ENCODE data around the gene MAGI1. TPM values are rescaled to one million over a fixed set of nuclear protein-coding genes. Genes with fewer than 3 reads are reported as not detected.

MAGI1 gene
- total and polyA plus RNA-seq, 4 donors, result 9.9 to 88.1 (median 24.6) TPM

DNA sequence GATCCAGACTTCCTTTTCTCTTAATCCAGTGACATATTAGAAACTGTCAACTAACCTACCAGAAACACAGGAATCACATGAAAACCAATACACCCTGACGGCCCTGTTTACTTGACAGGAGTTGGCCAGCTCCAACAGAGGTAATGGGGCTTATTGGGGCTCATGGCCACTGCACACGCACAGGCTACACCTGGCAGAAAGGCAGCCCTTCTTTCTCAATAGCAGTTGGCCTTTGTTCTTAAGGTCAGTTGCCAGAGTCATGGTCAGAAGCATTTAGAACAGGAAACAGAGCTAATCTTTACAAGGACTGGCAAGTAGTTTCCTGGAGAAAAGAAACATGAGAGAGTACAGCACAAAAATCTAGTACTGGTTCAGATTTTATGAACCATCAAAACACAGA is 181.8 kb downstream of the MAGI1 start:
- Histone ChIP-seq H3K27me3 (ENCODE audit: control insufficient read depth in 3 of 3, insufficient read depth in 3 of 3, low read length in 2 of 3) (no peaks in the 10 kb centered on the region), H3K27ac (ENCODE audit: low read depth in 1 of 2, low read length in 1 of 2) (peak overlapping the region in 1 of 2 donors; percentile 41), H3K4me3 (no peak overlapping the region), H3K9ac (ENCODE audit: insufficient read depth in 1 of 2, low read length in 2 of 2) (no peak overlapping the region), H3K36me3 (ENCODE audit: control insufficient read depth in 4 of 4, insufficient read depth in 4 of 4, low read length in 4 of 4) (no peaks in the 10 kb centered on the region), H3K9me3 (ENCODE audit: control insufficient read depth in 4 of 4, insufficient read depth in 3 of 4, low read length in 3 of 4) (no peaks in the 10 kb centered on the region), H3K4me1 (ENCODE audit: control insufficient read depth in 5 of 5, insufficient read depth in 5 of 5, low read length in 5 of 5) (peaks cover 0 to 11% (median 4%) of the 10 kb centered on the region in 5 donors)
- WGBS, 2 donors, result 57 to 79% methylated on average over 2 of the region's 2 CpGs
- TF ChIP-seq, protein P1, sequence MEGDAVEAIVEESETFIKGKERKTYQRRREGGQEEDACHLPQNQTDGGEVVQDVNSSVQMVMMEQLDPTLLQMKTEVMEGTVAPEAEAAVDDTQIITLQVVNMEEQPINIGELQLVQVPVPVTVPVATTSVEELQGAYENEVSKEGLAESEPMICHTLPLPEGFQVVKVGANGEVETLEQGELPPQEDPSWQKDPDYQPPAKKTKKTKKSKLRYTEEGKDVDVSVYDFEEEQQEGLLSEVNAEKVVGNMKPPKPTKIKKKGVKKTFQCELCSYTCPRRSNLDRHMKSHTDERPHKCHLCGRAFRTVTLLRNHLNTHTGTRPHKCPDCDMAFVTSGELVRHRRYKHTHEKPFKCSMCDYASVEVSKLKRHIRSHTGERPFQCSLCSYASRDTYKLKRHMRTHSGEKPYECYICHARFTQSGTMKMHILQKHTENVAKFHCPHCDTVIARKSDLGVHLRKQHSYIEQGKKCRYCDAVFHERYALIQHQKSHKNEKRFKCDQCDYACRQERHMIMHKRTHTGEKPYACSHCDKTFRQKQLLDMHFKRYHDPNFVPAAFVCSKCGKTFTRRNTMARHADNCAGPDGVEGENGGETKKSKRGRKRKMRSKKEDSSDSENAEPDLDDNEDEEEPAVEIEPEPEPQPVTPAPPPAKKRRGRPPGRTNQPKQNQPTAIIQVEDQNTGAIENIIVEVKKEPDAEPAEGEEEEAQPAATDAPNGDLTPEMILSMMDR (IDR thresholded peaks at IDR 0.05; ENCODE audit: control extremely low read depth, extremely low read depth), result no peak
- ATAC-seq (ENCODE audit: insufficient read depth, low FRiP score) (no peak), DNase-seq (no peak)

- TF ChIP-seq, protein P1 (IDR thresholded peaks at IDR 0.05; ENCODE audit: control extremely low read depth, extremely low read depth), result no peak
- Histone ChIP-seq H3K9ac (ENCODE audit: insufficient read depth in 1 of 2, low read length in 2 of 2) (no peak overlapping the region), H3K4me1 (ENCODE audit: control insufficient read depth in 5 of 5, insufficient read depth in 5 of 5, low read length in 5 of 5) (peaks cover 0 to 9% (median 0%) of the 10 kb centered on the region in 5 donors)
These were observed 183.2 kb downstream of the MAGI1 start for GRCh38 chr3:65855370-65856100.

DNA sequence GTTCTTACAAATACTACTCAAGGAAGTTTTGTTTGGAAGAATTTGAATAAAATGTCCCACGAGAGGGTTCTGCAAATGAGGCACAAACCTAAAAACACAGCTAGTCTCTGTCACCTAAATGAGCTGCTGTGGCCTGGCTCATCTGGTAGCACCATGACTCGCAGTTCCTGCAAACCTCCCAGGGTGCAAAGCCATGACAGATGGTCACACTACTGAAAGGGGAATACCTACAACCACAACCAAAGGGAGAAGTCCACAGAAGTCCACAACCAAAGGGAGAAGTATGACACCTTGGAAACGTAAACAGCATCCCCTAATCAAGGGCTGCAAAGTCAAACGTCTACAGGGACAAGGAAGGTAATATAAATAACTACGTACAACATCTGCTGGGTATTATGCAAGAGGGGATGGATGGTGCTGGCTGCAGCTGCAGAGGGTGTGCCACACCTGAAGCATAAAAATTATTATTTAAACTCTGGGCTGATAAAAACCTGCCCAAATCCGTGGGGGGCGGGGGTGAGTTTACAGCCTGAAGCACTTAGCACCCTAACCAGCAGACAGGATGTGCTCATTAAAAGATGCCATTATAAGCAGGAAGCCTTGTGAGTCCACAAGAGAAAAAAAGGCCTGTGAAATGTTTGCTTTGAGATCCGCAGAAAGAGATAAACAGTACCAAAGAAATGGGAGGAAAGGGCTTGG is 184.0 kb downstream of the MAGI1 start:
- Histone ChIP-seq H3K36me3 (ENCODE audit: control insufficient read depth in 4 of 4, insufficient read depth in 4 of 4, low read length in 4 of 4) (no peaks in the 10 kb centered on the region), H3K4me3 (no peak overlapping the region), H3K9ac (ENCODE audit: insufficient read depth in 1 of 2, low read length in 2 of 2) (no peak overlapping the region), H3K9me3 (ENCODE audit: control insufficient read depth in 4 of 4, insufficient read depth in 3 of 4, low read length in 3 of 4) (no peaks in the 10 kb centered on the region), H3K4me1 (ENCODE audit: control insufficient read depth in 5 of 5, insufficient read depth in 5 of 5, low read length in 5 of 5) (peaks cover 0 to 13% (median 0%) of the 10 kb centered on the region in 5 donors), H3K27me3 (ENCODE audit: control insufficient read depth in 3 of 3, insufficient read depth in 3 of 3, low read length in 2 of 3) (no peaks in the 10 kb centered on the region), H3K27ac (ENCODE audit: low read depth in 1 of 2, low read length in 1 of 2) (no peak overlapping the region)
- TF ChIP-seq, protein P1 (IDR thresholded peaks at IDR 0.05; ENCODE audit: control extremely low read depth, extremely low read depth), result no peak
- DNase-seq, result no peak
- ATAC-seq (ENCODE audit: insufficient read depth, low FRiP score), result no peak
- 52 to 64% methylated on average over 8 of the region's 8 CpGs for WGBS, 2 donors

More at GRCh38 chr3:65855370-65856100, 183.2 kb downstream of the MAGI1 start:
- H3K4me3 ChIP-seq, result no peak overlapping the region
- 88 to 95% methylated on average over 3 to 4 of the region's 4 CpGs for WGBS, 2 donors
- ATAC-seq (ENCODE audit: insufficient read depth, low FRiP score) (no peak), DNase-seq (no peak)
- H3K9me3 ChIP-seq (ENCODE audit: control insufficient read depth in 4 of 4, insufficient read depth in 3 of 4, low read length in 3 of 4), result no peaks in the 10 kb centered on the region
- no peaks in the 10 kb centered on the region for H3K27me3 ChIP-seq (ENCODE audit: control insufficient read depth in 3 of 3, insufficient read depth in 3 of 3, low read length in 2 of 3)
- H3K36me3 ChIP-seq (ENCODE audit: control insufficient read depth in 4 of 4, insufficient read depth in 4 of 4, low read length in 4 of 4), result no peaks in the 10 kb centered on the region
- H3K27ac ChIP-seq (ENCODE audit: low read depth in 1 of 2, low read length in 1 of 2), result no peak overlapping the region

All from lung (tissue), 12 donors.